ENCODE data around the gene SAMD8. TPM values are rescaled to one million over a fixed set of nuclear protein-coding genes. Genes with fewer than 3 reads are reported as not detected.

The SAMD8 gene
- total and polyA plus RNA-seq, 10 of the 15 experiments (the other 5 are each of a cell fraction or from before 2014, with no cell fraction given) = 2.8 to 26.0 (median 9.3) TPM

- ChIA-PET SMC1A (ENCODE audit: uncharacterized antibody, unreplicated experiment) (interaction anchor here (0.7 to 1.4 kb wide), 4 partner anchors 12 to 46 kb away, joined by 3 to 5 read pairs (median 3); no protein-coding TSS in a partner anchor), CTCF (interaction anchor here (0.8 to 14.5 kb wide), 6 partner anchors 11 to 66 kb away, joined by 3 to 207 read pairs (median 10); no protein-coding TSS in a partner anchor), POLR2A (interaction anchor here (5.1 kb wide), 1 partner anchor 18 kb away, joined by 21 read pairs; the partner anchor contains the start of gene VDAC2), RAD21 (ENCODE audit: unreplicated experiment) (interaction anchor here (2.8 kb wide), 1 partner anchor 41 kb away, joined by 12 read pairs; no protein-coding TSS in a partner anchor)
- peaks cover 8% of the 10 kb centered on the region for H3K4me1 ChIP-seq (ENCODE audit: control insufficient read depth, insufficient read depth, low read length)
- peaks cover 32% of the 10 kb centered on the region for H3K79me2 ChIP-seq (ENCODE audit: control insufficient read depth, insufficient read depth, low read length)
- no peak overlapping the region for H3K4me3 ChIP-seq
- H4K20me1 ChIP-seq (ENCODE audit: control insufficient read depth, insufficient read depth) = peaks cover 2% of the 10 kb centered on the region; the same call in 1 of the 2 replicates
- BruUV-seq (replicated peaks) = no TSS peak
- 37% methylated on average over 4 of the region's 4 CpGs for WGBS (ENCODE audit: insufficient coverage, insufficient replicate concordance, low lambda C conversion rate, missing lambda C conversion rate)
- peaks cover 20 to 45% of the 10 kb centered on the region in 2 experiments for H3K36me3 ChIP-seq (ENCODE audit: control insufficient read depth in 2 of 2, insufficient read depth in 2 of 2, low read length in 1 of 2)
- H3K9ac ChIP-seq (ENCODE audit: control insufficient read depth, insufficient read depth, low read length) = no peak overlapping the region
- no peak for FAIRE-seq
- no peak overlapping the region for H3K27ac ChIP-seq (ENCODE audit: control insufficient read depth, insufficient read depth)
- no peak for DNase-seq (ENCODE audit: low read depth, low spot score)
- no peak overlapping the region for H2AFZ ChIP-seq (ENCODE audit: control insufficient read depth, low read depth, low read length)
- no peaks in the 10 kb centered on the region for H3K27me3 ChIP-seq (replicated peaks in 1 of 2; ENCODE audit: control insufficient read depth in 2 of 2, insufficient read depth in 2 of 2, low read length in 1 of 2)
- in situ Hi-C loops (cut with MboI) (no loop called here), intact Hi-C loops (cut with micrococcal nuclease; ENCODE audit: unreplicated experiment) (no loop called here)
- no peak for ATAC-seq
- no peaks in the 10 kb centered on the region for H3K9me3 ChIP-seq (replicated peaks; ENCODE audit: control insufficient read depth, insufficient read depth, low read length)
- no peak overlapping the region for H3K4me2 ChIP-seq (ENCODE audit: control insufficient read depth, insufficient read depth)
- TF ChIP-seq ELK1 (IDR thresholded peaks at IDR 0.05; ENCODE audit: low read depth, low read length) (no peak), HDAC2 (IDR thresholded peaks at IDR 0.05) (no peak), IRF4 (IDR thresholded peaks at IDR 0.05; ENCODE audit: low read depth, low read length) (no peak), RAD51 (IDR thresholded peaks at IDR 0.05) (no peak), IKZF1 (conservative IDR thresholded peaks at IDR 0.05) (no peak), MYB (IDR thresholded peaks at IDR 0.05; ENCODE audit: borderline replicate concordance, low read depth, low read length) (no peak), ASH2L (IDR thresholded peaks at IDR 0.05; ENCODE audit: borderline replicate concordance, low read depth) (no peak), FOS (IDR thresholded peaks at IDR 0.05; ENCODE audit: borderline replicate concordance, extremely low read depth, insufficient read length) (no peak), ATF2 (IDR thresholded peaks at IDR 0.05; ENCODE audit: low read length) (no peak), RAD21 (IDR thresholded peaks at IDR 0.05; ENCODE audit: insufficient read depth, low read depth, low read length) (no peak), TCF3 (IDR thresholded peaks at IDR 0.05; ENCODE audit: borderline replicate concordance, insufficient read depth, low read depth, low read length) (no peak), POLR2A (IDR thresholded peaks at IDR 0.05; ENCODE audit: low read depth, low read length) (no peak), MTA3 (IDR thresholded peaks at IDR 0.05; ENCODE audit: borderline replicate concordance, low read length) (no peak), DPF2 (IDR thresholded peaks at IDR 0.05) (no peak), PAX8 (IDR thresholded peaks at IDR 0.05) (no peak), ZNF592 (IDR thresholded peaks at IDR 0.05) (no peak), SP1 (IDR thresholded peaks at IDR 0.05; ENCODE audit: low read depth, low read length) (no peak), SPI1 (IDR thresholded peaks at IDR 0.05; ENCODE audit: borderline replicate concordance, insufficient read depth, low read depth, low read length) (no peak), RB1 (IDR thresholded peaks at IDR 0.05; ENCODE audit: borderline replicate concordance) (no peak)
These were observed 117.4 kb downstream of the SAMD8 start for GRCh38 chr10:75228834-75229233.

All from GM12878 (cell line).